Measurements from ENCODE around the gene ZWILCH.
"Not testable (repeated sequence)": the region's sequence is repeated elsewhere in the genome, so short reads cannot be mapped to it uniquely, and the experiment has no call there.

The ZWILCH gene

GRCh38 chr15:66504563-66505429 is at the start of gene ZWILCH, which contains the start of gene RPL4:
TSS of gene ZWILCH (plus strand) at chr15:66505326. CDS start at chr15:66505339, 13 bp downstream.
TSS of gene RPL4 (minus strand) at chr15:66504855. CDS start at chr15:66504790, 65 bp downstream.
- DNase-seq, result peak; percentile 65

GRCh38 chr15:66456211-66456610 is 48.9 kb upstream of the ZWILCH start:
- DNase-seq, result no peak

- DNase-seq, result no peak
These were observed 45.1 kb upstream of the ZWILCH start for GRCh38 chr15:66459818-66460615.

- not testable (repeated sequence) for DNase-seq
These were observed 43.8 kb upstream of the ZWILCH start for GRCh38 chr15:66461294-66461693.

- no peak for DNase-seq
These were observed 43.2 kb upstream of the ZWILCH start for GRCh38 chr15:66461917-66462316.

GRCh38 chr15:66462627-66463026 is 42.5 kb upstream of the ZWILCH start:
- no peak for DNase-seq

GRCh38 chr15:66465294-66465693 is 39.8 kb upstream of the ZWILCH start:
- not testable (repeated sequence) for DNase-seq

GRCh38 chr15:66467162-66468040 is 37.7 kb upstream of the ZWILCH start:
- DNase-seq, result not testable (repeated sequence)

- DNase-seq, result not testable (repeated sequence)
These were observed 34.3 kb upstream of the ZWILCH start for GRCh38 chr15:66470825-66471224.

- no peak for DNase-seq
These were observed 32.7 kb upstream of the ZWILCH start for GRCh38 chr15:66472176-66472999.

- DNase-seq, result no peak
These were observed 31.0 kb upstream of the ZWILCH start for GRCh38 chr15:66474135-66474534.

- no peak for DNase-seq
These were observed 30.2 kb upstream of the ZWILCH start for GRCh38 chr15:66474963-66475362.

- no peak for DNase-seq
These were observed 28.6 kb upstream of the ZWILCH start for GRCh38 chr15:66476535-66476934.

- no peak for DNase-seq
These were observed 28.1 kb upstream of the ZWILCH start for GRCh38 chr15:66477011-66477410.

- DNase-seq, result no peak
These were observed 24.9 kb upstream of the ZWILCH start for GRCh38 chr15:66480267-66480666.

- DNase-seq, result no peak
These were observed 23.8 kb upstream of the ZWILCH start for GRCh38 chr15:66481107-66481856.

- no peak for DNase-seq
These were observed 22.6 kb upstream of the ZWILCH start for GRCh38 chr15:66482539-66482938.

GRCh38 chr15:66483131-66483566 is 22.0 kb upstream of the ZWILCH start:
- peak; percentile 33 for DNase-seq

- DNase-seq, result peak; percentile 26
These were observed 20.5 kb upstream of the ZWILCH start for GRCh38 chr15:66484539-66485112.

- no peak for DNase-seq
These were observed 18.2 kb upstream of the ZWILCH start for GRCh38 chr15:66486887-66487286.

- no peak for DNase-seq
These were observed 16.6 kb upstream of the ZWILCH start for GRCh38 chr15:66488525-66488924.

All from NCI-H1092 treated with DMSO at 0.1 percent for 48 hours (cell line).